Fibroblast of lung (primary cell): ENCODE results near the gene NOL4L. TPM values are rescaled to one million over a fixed set of nuclear protein-coding genes. Genes with fewer than 3 reads are reported as not detected.
A peak's percentile ranks its signal among the peaks of the same experiment; 100 is the strongest.

Source experiments
- DNase-seq, 2 donors: peaks; one replicate each; pipeline versions ENCODE4 v3.0.0 to v3.0.0-alpha.2; 2010; ENCODE audit warnings: low read depth in 2 of 2
- H2AFZ ChIP-seq: 2 replicates; pipeline ENCODE4 v1.5.1; 2012; ENCODE audit warnings: low read length, control low read depth, inconsistent platforms
- H3K27ac ChIP-seq: 2 replicates; pipeline ENCODE4 v1.5.1; 2011; ENCODE audit warnings: low read length, control low read depth; ENCODE audit not compliant: insufficient read depth
- H3K27me3 ChIP-seq: 2 replicates; pipeline ENCODE4 v1.5.1; 2011; ENCODE audit warnings: mild to moderate bottlenecking, low read length; ENCODE audit not compliant: control insufficient read depth, insufficient read depth
- H3K36me3 ChIP-seq: 2 replicates; pipeline ENCODE4 v1.5.1; 2011; ENCODE audit warnings: low read length; ENCODE audit not compliant: control insufficient read depth, insufficient read depth
- H3K4me1 ChIP-seq: 2 replicates; pipeline ENCODE4 v1.5.1; 2011; ENCODE audit warnings: low read length; ENCODE audit not compliant: control insufficient read depth, insufficient read depth; ENCODE audit errors: extremely low read depth
- H3K4me2 ChIP-seq: 2 replicates; pipeline ENCODE4 v1.5.1; 2011; ENCODE audit warnings: low read length, control low read depth; ENCODE audit not compliant: insufficient read depth; ENCODE audit errors: extremely low read depth
- H3K4me3 ChIP-seq, 4 experiments: fragments of 200-600 bp in 1 of 4; sonication (generic) in 1 of 4; replicated peaks in 1 of 4; 2 replicates each; pipeline ENCODE4 v1.5.1; 2011 to 2016; ENCODE audit warnings: low read length in 4 of 4, low read depth in 3 of 4, mild to moderate bottlenecking in 3 of 4, control low read depth in 2 of 4, inconsistent platforms in 1 of 4, mixed read lengths in 1 of 4; ENCODE audit not compliant: insufficient read depth in 1 of 4; ENCODE audit errors: control extremely low read depth in 1 of 4
- H3K79me2 ChIP-seq: 2 replicates; pipeline ENCODE4 v1.5.1; 2012; ENCODE audit warnings: mild to moderate bottlenecking, low read length, inconsistent platforms; ENCODE audit not compliant: control insufficient read depth, insufficient read depth
- H3K9ac ChIP-seq: 2 replicates; pipeline ENCODE4 v1.5.1; 2011; ENCODE audit warnings: mild to moderate bottlenecking, low read length, control low read depth; ENCODE audit not compliant: insufficient read depth
- H3K9me3 ChIP-seq: 2 replicates; pipeline ENCODE4 v1.5.1; 2012; ENCODE audit warnings: low read depth, low read length; ENCODE audit not compliant: control insufficient read depth, insufficient read depth
- H4K20me1 ChIP-seq: 2 replicates; pipeline ENCODE4 v1.5.1; 2011; ENCODE audit warnings: low read length; ENCODE audit not compliant: control insufficient read depth, insufficient read depth; ENCODE audit errors: extremely low read depth
- CTCF ChIP-seq, 2 donors: IDR thresholded peaks in 1 of 2; conservative IDR thresholded peaks in 1 of 2; 1 replicate in 1 of 2; 2 replicates in 1 of 2; pipeline ENCODE4 v1.5.1; 2011 to 2012; ENCODE audit warnings: low read length in 2 of 2, control low read depth in 1 of 2, inconsistent platforms in 1 of 2, low read depth in 1 of 2, mild to moderate bottlenecking in 1 of 2
- EZH2 ChIP-seq: IDR thresholded peaks from 2 replicates; pipeline ENCODE4 v1.5.1; 2012; ENCODE audit warnings: low read length, control low read depth, mild to moderate bottlenecking; ENCODE audit errors: missing control alignments
- polyA plus RNA-seq, 2 donors: library from polyadenylated mRNA; depleted of rRNA in 1 of 2; stranded (reverse) in 1 of 2; unstranded in 1 of 2; fragments of >200 nt; gene quantifications; 2 replicates each; pipeline ENCODE4 v1.2.1, GENCODE V29; 2011 to 2012; ENCODE audit warnings: missing spikeins in 1 of 2
- total RNA-seq: library from RNA; depleted of rRNA; stranded (reverse); fragments of >200 nt; gene quantifications from 2 replicates; pipeline ENCODE4 v1.2.1, GENCODE V29; 2014

NOL4L gene
- total and polyA plus RNA-seq, 2 donors (not counting 1 experiment from before 2014, with no cell fraction given), result 3.2 to 4.0 TPM

- peaks cover 4% of the 10 kb centered on the region for H4K20me1 ChIP-seq
These were observed 188.4 kb downstream of the NOL4L start for GRCh38 chr20:32396646-32397160.

GRCh38 chr20:32395066-32395465 is 190.1 kb downstream of the NOL4L start:
- Histone ChIP-seq H3K4me3 (no peak overlapping the region), H3K9ac (no peak overlapping the region), H3K27ac (no peak overlapping the region), H3K4me1 (no peaks in the 10 kb centered on the region), H3K27me3 (no peaks in the 10 kb centered on the region), H3K9me3 (no peaks in the 10 kb centered on the region), H4K20me1 (peaks cover 4% of the 10 kb centered on the region), H3K4me2 (no peak overlapping the region), H2AFZ (no peak overlapping the region), H3K36me3 (no peaks in the 10 kb centered on the region), H3K79me2 (peaks cover 62% of the 10 kb centered on the region)
- no peak for DNase-seq
- TF ChIP-seq CTCF (conservative IDR thresholded peaks at IDR 0.05 in 1 of 2, IDR thresholded peaks at IDR 0.05 in 1 of 2; ENCODE audit: low read depth in 1 of 2, low read length in 2 of 2), result no peak
- no peak for TF ChIP-seq EZH2

More at GRCh38 chr20:32396646-32397160, 188.4 kb downstream of the NOL4L start:
- no peak overlapping the region for H3K27ac ChIP-seq
- peak in 1 of 2 donors; percentile 53 for DNase-seq
- H3K9me3 ChIP-seq, result no peaks in the 10 kb centered on the region
- H3K4me3 ChIP-seq, result no peak overlapping the region
- peaks cover 63% of the 10 kb centered on the region for H3K79me2 ChIP-seq
- H3K36me3 ChIP-seq, result no peaks in the 10 kb centered on the region
- H3K4me1 ChIP-seq, result no peaks in the 10 kb centered on the region
- no peak overlapping the region for H2AFZ ChIP-seq
- no peak overlapping the region for H3K9ac ChIP-seq
- H3K27me3 ChIP-seq, result no peaks in the 10 kb centered on the region
- TF ChIP-seq CTCF (conservative IDR thresholded peaks at IDR 0.05 in 1 of 2, IDR thresholded peaks at IDR 0.05 in 1 of 2; ENCODE audit: low read depth in 1 of 2, low read length in 2 of 2), result no peak
- no peak for TF ChIP-seq EZH2
- no peak overlapping the region for H3K4me2 ChIP-seq

Other genes starting within 250 kb of the NOL4L start
- 29.3 and 41.1 TPM in 2 replicates for gene ASXL1, start 227.0 kb downstream of the NOL4L start, total RNA-seq
- 38.0 and 39.1 TPM in 2 replicates for gene ASXL1, start 227.0 kb downstream of the NOL4L start, polyA plus RNA-seq
- under 0.01 TPM in 2 replicates for gene C20orf203, start 88.6 kb upstream of the NOL4L start, total RNA-seq
- 0.03 TPM in 1 of 2 replicates, not detected in the other for gene C20orf203, start 88.6 kb upstream of the NOL4L start, polyA plus RNA-seq
- gene COMMD7, start 158.1 kb upstream of the NOL4L start, total RNA-seq, result 26.7 and 39.6 TPM in 2 replicates
- 68.5 and 70.0 TPM in 2 replicates for gene COMMD7, start 158.1 kb upstream of the NOL4L start, polyA plus RNA-seq
- gene DNMT3B, start 177.1 kb upstream of the NOL4L start, total RNA-seq, result 1.5 and 3.1 TPM in 2 replicates
- 1.1 and 1.6 TPM in 2 replicates for gene DNMT3B, start 177.1 kb upstream of the NOL4L start, polyA plus RNA-seq
- gene MAPRE1, start 234.6 kb upstream of the NOL4L start, total RNA-seq, result 57.8 and 67.9 TPM in 2 replicates
- gene MAPRE1, start 234.6 kb upstream of the NOL4L start, polyA plus RNA-seq, result 130 and 148 TPM in 2 replicates